HG02588 (cell line): ENCODE results near the gene PHIP.
"Not testable (repeated sequence)": the region's sequence is repeated elsewhere in the genome, so short reads cannot be mapped to it uniquely, and the experiment has no call there.

Experiments used
- ATAC-seq: cut with Tn5 transposase; IDR thresholded peaks from one replicate; pipeline ENCODE4 v1.9.1; 2021; ENCODE audit warnings: mild to moderate bottlenecking, moderate library complexity; ENCODE audit not compliant: unreplicated experiment

PHIP gene

GRCh38 chr6:79078075-79078969, at the start of gene PHIP:
TSS of gene PHIP (minus strand) at chr6:79078254. CDS start at chr6:79078068, 186 bp downstream.
- ATAC-seq, result peak; percentile 65

DNA sequence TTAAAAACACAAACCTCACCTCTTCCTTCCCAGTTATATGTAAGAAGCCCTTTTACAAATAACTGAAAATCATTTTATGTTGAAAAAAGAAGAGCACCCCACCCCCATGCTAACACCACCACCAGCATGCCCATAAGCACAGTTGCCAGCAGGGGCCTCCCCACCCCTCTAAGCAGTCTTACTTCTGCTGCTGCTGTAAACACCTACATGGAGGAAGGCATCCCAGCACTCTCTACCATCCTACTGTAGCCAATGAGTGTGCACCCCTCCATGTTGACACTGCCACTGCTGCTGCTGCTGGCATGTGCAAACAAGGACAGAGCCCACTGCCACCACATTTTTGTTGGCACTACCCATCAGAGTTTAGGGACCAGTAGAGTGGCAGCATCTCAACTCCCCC, 49.6 kb upstream of the PHIP start:
- no peak for ATAC-seq

DNA sequence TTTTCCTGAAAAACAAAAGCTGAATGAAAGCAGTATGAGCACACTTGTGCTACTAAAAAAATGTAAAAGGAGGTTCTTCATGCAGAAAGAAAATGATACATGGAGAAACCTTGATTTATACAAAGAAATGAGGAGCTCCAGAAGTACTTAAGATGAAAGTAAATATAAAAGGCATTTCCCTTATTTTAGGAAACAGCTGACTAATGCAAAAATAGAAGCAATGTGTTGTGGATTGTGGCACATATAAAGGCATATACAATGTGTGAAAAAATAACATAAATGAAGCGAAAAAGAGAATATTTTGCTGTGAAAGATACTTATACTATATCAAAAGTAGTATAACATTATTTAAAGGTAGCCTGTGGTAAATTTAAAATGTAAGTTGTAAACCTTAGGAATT, 41.2 kb upstream of the PHIP start:
- ATAC-seq, result no peak

DNA sequence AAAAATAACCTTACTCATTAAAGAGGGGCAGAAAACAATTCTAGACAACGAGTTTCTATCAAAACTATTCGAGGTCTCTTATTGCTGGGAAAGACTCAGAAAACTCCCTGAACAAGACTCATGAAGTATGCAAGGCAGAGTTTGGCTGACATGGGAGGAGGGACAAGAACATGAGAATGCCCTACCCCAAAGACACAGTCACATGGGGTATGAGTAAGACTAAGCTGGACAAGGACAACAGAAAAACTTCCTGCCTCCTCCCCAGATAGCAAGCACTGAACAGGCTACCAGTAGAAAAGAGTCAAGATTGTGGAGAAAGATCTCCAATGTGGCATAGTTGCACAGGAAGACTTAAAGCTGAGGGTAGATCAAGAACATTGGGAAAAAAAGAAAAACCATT, 39.7 kb upstream of the PHIP start:
- ATAC-seq, result no peak

DNA sequence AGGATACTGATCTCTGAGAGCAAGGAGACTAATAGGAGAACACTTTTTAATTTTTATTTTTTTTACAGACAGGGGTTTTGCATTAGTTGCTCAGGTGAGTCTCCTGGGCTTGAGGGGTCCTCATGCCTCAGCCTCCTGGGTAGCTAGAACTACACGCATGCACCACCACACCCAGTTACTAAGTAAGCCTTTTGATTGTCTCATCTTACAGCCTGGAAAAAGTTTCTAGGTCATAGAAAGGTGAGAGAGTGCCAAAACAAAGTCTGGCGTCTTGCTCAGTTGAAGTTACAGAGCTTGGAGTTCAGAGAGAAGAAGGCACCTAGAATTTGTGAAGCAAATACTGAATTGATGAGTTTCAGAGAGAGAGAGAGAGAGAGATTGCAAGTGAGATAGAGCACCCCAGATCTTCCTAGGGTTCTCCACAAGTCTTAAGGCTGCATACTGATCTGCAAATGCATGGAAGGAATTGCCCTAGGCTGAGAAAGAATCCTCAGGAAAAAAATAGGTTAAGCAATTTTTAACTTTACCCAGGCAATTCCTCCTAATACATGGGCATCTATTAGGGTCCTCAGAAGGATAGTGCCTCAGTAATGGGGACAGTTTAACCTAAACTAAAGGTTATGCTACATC, 37.6 kb upstream of the PHIP start:
- ATAC-seq, result no peak

- no peak for ATAC-seq
Measured at GRCh38 chr6:79111549-79111948, 33.5 kb upstream of the PHIP start.

DNA sequence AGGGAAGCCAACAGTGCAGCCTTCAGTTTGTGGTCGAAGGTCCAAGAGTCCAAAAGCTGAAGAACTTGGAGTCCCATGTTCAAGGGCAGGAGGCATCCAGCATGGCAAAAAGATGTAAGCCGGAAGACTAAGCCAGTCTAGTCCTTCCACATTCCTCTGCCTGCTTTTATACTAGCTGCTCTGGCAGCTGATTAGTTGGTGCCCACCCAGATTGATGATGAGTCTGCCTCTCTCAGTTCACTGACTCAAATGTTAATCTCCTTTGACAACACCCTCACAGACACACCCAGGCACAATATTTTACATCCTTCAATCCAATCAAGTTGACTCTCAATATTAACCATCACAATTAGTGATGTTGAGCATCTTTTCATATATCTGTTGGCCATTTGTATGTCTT, 23.1 kb upstream of the PHIP start:
- no peak for ATAC-seq

GRCh38 chr6:79100304-79100703, 22.2 kb upstream of the PHIP start:
- ATAC-seq, result no peak

GRCh38 chr6:79094938-79095337, 16.9 kb upstream of the PHIP start:
- ATAC-seq, result no peak

DNA sequence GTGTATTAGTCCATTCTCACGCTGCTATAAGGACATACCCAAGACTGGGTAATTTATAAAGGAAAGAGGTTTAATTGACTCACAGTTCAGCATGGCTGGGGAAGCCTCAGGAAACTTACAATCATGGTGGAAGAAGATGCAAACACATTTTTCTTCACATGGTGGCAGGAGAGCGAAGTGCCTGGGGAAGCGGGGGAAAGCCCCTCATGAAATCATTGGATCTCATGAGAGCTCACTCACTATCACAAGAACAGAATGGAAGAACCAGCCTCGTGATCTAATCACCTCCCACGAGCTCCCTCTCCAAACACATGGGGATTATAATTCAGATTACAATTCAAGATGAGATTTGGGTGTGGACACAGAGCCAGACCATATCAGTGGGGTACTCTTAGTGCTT, 13.7 kb upstream of the PHIP start:
- ATAC-seq, result not testable (repeated sequence)

DNA sequence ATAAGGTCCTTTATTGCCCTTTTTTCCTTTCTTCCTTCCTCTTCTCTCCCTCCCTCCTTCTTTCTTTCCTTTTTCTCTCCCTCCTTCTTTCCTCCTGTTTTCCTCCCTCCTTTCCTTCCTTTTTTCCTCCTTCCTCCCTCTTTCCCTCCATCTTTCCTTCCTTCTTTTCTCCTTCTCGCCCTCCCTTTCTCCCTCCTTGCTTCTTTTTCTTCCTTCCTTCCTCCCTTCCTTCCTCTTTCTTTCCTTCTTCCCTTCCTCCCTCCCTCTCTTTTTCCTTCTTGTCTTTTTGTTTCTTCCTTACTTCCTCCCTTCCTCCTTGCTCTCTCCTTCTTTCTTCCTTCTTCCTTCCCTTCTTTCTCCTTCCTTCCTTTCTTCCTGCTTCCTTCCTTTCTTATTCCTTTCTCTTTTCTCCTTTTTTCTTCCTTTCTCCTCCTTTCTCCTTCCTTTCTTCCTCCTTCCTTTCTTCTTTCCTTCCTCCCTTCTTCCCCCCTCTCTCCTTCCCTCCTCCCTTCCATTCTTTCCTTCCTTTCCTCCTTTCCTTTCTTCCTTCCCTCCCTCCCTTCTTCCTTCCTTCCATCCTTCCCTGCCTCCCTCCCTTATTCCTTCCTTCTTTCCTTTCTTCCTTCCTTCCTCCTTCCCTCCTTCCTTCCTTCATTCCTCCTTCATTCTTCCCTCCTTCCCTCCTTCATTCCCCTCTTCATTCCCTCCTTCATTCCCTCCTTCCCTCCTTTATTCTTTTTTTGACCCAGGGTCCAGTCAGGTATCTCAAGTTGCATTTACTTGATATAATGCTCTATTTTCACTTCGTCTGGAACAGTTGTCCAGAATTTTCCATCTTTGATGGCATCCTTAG, 11.7 kb upstream of the PHIP start:
- no peak for ATAC-seq

- no peak for ATAC-seq
Measured at GRCh38 chr6:79084693-79085092, 6.6 kb upstream of the PHIP start.

GRCh38 chr6:79082304-79082703, 4.2 kb upstream of the PHIP start:
- ATAC-seq, result no peak

- no peak for ATAC-seq
Measured at GRCh38 chr6:79081663-79082062, 3.6 kb upstream of the PHIP start.

DNA sequence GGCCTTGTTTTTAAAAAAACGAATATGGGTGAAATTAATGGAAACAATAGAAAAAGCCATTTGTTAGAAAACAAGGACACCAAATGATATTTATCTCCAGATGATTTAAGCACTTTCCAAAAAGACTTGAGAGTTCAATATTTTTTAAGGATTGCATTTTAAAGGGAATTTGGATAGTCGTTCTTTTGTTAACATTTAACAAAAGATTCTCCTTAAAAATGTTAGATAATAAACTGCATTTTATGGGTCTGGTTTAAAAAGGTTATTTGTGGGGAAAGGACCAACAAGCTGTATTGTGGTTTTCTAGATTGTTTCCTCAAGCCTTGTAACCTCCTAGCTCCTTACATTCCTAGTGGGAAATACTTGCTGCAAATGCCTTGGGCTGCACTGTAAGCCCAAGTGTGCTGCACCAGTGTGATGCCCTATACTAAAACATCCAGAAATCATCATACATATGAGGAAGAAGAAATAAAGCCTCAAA, 1.5 kb upstream of the PHIP start:
- ATAC-seq, result no peak

GRCh38 chr6:79077715-79078074, 359 bp downstream of the PHIP start:
- ATAC-seq, result peak; percentile 29

DNA sequence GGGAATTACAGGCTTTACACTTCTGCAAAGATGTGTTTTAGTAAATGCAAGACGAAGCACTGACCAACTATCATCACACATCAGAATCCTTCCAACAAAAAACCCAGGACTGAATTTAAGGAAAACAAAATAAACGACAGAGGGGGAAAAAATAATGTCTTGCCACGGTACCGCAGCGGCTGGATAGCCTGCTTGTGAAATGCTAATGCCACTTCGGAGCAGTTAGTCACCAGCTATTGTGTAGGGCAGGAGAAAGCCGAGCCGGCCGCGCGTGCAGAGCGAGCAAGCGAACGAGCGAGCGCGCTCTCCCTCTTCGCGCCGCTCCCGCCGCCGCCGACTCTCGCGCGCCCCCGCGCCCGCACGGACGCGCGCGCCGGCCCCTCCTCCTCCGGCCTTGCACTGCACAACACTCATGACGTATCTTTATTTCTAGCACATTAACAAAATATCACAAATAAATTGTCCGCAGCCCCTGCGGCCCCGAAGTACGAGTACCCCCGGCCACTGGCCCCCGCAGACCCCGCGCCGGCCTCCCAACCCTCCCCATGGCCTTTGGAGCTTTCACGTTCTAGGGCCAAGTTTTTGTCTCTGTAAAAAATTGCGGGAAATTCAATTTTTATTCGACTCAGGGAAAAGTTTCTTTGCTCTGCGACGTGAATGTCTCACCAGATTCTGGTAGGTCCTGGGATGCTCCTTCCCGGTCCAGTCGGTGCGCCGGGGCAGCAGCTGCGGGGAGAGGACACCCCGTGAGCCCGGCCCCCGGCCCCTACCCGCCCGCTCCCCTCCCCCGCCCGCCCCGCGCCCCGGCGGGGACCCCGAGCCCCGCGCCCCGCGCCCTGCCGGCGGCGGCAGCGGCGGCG, 1.0 kb downstream of the PHIP start:
- ATAC-seq, result peak; percentile 46

DNA sequence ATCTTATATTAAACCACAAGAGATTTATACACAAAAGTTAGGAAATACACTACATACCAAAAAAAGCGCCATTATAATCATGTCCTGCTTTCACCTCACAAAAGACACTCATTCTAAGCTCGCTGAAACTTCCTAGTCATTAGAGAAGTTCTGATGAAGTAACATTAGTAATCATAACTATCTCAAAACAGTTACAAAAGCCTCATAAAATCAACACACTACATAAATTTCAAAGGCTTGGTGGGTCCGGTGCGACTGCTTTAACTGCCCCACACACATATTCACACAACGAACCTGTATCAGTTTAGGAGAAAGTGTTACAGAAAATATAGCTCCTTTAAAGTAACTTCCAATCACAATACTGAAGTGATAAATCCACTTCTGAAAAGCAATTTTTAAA, 1.9 kb downstream of the PHIP start:
- ATAC-seq, result no peak

DNA sequence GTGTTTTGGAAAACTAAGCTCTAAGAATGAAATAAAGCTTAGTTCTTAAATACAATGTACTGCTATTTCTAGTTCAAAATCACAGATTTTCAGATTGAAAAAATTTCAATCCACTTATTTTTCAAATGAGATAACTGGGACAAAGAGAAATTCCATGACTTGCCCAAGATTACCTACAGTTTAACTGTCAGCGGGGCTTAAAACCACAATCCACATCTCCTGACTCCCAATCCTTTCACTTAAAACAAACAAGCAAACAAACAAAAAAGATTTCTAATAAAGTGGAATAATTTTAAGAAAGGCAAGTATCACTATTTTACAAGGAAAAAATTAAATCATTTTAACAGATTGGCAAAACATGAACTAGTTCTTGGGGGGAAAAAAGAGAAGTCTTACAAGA, 4.2 kb downstream of the PHIP start:
- ATAC-seq, result no peak

DNA sequence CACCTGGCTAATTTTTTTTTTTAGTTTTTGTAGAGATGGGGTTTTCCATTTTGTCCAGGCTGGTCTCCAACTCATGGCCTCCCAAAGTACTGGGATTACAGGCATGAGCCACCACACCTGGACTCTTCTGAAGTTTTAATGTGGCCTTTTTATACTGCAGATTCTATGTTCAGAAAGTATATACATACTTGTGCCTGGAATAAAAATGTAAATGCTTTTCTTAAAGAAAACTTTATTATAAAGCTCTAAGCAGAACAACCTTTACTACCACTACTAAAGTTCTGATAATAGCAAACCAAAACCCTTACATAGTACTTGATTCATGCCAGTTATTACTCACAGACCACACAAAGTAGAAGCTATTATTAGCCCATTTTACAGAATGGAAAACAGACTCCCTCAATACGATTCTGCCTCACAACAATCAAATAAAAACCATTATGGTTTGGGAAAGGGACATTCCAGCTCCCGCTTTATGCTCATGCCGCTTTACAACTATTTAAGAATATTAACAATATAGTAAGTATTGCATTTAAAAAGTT, 5.3 kb downstream of the PHIP start:
- no peak for ATAC-seq
